Measurements from ENCODE around the gene MCC. TPM values are rescaled to one million over a fixed set of nuclear protein-coding genes. Genes with fewer than 3 reads are reported as not detected.

MCC gene
- total and polyA plus RNA-seq, 2 experiments from 2014 or later: 8.3 to 31.5 TPM

- 91% methylated on average over 4 of the region's 4 CpGs for WGBS (ENCODE audit: low lambda C conversion rate, missing lambda C conversion rate)
- H3K4me3 ChIP-seq: no peak overlapping the region
- H3K27ac ChIP-seq: no peak overlapping the region
- no peaks in the 10 kb centered on the region for H3K27me3 ChIP-seq
- H3K4me2 ChIP-seq: no peak overlapping the region
- H3K9me3 ChIP-seq (ENCODE audit: low read depth): no peaks in the 10 kb centered on the region
- no peaks in the 10 kb centered on the region for H3K4me1 ChIP-seq (ENCODE audit: insufficient read depth)
- H3K36me3 ChIP-seq (replicated peaks; ENCODE audit: insufficient read depth, low read depth): no peaks in the 10 kb centered on the region
- H3K9me2 ChIP-seq (replicated peaks; ENCODE audit: insufficient read depth): no peaks in the 10 kb centered on the region
- peaks cover 52% of the 10 kb centered on the region for H4K20me1 ChIP-seq (ENCODE audit: insufficient read depth, poor library complexity, severe bottlenecking)
- peaks cover 99% of the 10 kb centered on the region for H3K79me2 ChIP-seq
- TF ChIP-seq CTCF (IDR thresholded peaks at IDR 0.05; ENCODE audit: poor library complexity) (no peak), EZH2phosphoT487 (IDR thresholded peaks at IDR 0.05; ENCODE audit: low read depth, severe bottlenecking, unreplicated experiment) (no peak), EZH2 (IDR thresholded peaks at IDR 0.05; ENCODE audit: borderline replicate concordance) (no peak)
- H2AFZ ChIP-seq: no peak overlapping the region
- DNase-seq (ENCODE audit: low spot score): no peak
Measured at GRCh38 chr5:112986224-112986623, 502.0 kb downstream of the MCC start.

DNA sequence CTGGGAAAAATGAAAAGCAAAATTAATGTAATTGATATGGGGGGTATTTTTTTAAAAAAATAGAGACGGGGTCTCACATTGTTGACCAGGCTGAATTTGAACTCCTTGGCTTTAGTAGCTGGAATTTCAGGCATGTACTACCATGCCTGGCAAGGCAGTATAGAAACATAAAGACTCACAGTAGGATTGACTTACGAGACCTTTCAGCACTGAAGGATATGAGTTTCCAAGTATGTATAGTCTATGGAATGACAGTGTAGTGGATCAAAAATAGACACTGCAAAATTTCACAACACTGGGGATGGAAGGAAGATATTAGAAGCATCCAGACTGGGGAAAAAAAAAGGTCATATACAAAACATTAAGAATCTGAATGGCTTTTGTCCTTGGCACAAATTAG, 504.9 kb downstream of the MCC start:
- no peak for TF ChIP-seq EZH2phosphoT487 (IDR thresholded peaks at IDR 0.05; ENCODE audit: low read depth, severe bottlenecking, unreplicated experiment)
- TF ChIP-seq EZH2 (IDR thresholded peaks at IDR 0.05; ENCODE audit: borderline replicate concordance): no peak
- no peak for TF ChIP-seq CTCF (IDR thresholded peaks at IDR 0.05; ENCODE audit: poor library complexity)
- WGBS (ENCODE audit: low lambda C conversion rate, missing lambda C conversion rate): 74% methylated on average over 2 of the region's 2 CpGs
- Histone ChIP-seq H3K4me1 (ENCODE audit: insufficient read depth) (peaks cover 12% of the 10 kb centered on the region), H3K9me2 (replicated peaks; ENCODE audit: insufficient read depth) (no peaks in the 10 kb centered on the region), H3K4me3 (no peak overlapping the region), H3K4me2 (no peak overlapping the region), H2AFZ (no peak overlapping the region), H3K27ac (no peak overlapping the region), H3K79me2 (peaks cover 99% of the 10 kb centered on the region), H4K20me1 (ENCODE audit: insufficient read depth, poor library complexity, severe bottlenecking) (peaks cover 60% of the 10 kb centered on the region), H3K36me3 (replicated peaks; ENCODE audit: insufficient read depth, low read depth) (no peaks in the 10 kb centered on the region), H3K9me3 (ENCODE audit: low read depth) (no peaks in the 10 kb centered on the region), H3K27me3 (no peaks in the 10 kb centered on the region)
- DNase-seq (ENCODE audit: low spot score): no peak

GRCh38 chr5:112979723-112980122, 508.5 kb downstream of the MCC start:
- peaks cover 42% of the 10 kb centered on the region for H4K20me1 ChIP-seq (ENCODE audit: insufficient read depth, poor library complexity, severe bottlenecking)
- H3K9me2 ChIP-seq (replicated peaks; ENCODE audit: insufficient read depth): no peaks in the 10 kb centered on the region
- H3K4me3 ChIP-seq: no peak overlapping the region
- H3K27me3 ChIP-seq: no peaks in the 10 kb centered on the region
- no peaks in the 10 kb centered on the region for H3K36me3 ChIP-seq (replicated peaks; ENCODE audit: insufficient read depth, low read depth)
- no peak overlapping the region for H3K27ac ChIP-seq
- H3K79me2 ChIP-seq: peaks cover 76% of the 10 kb centered on the region
- TF ChIP-seq EZH2 (IDR thresholded peaks at IDR 0.05; ENCODE audit: borderline replicate concordance): no peak
- no peak for TF ChIP-seq CTCF (IDR thresholded peaks at IDR 0.05; ENCODE audit: poor library complexity)
- no peak for TF ChIP-seq EZH2phosphoT487 (IDR thresholded peaks at IDR 0.05; ENCODE audit: low read depth, severe bottlenecking, unreplicated experiment)
- WGBS (ENCODE audit: low lambda C conversion rate, missing lambda C conversion rate): 65% methylated on average over 3 of the region's 3 CpGs
- H3K4me1 ChIP-seq (ENCODE audit: insufficient read depth): peaks cover 14% of the 10 kb centered on the region
- DNase-seq (ENCODE audit: low spot score): no peak
- no peaks in the 10 kb centered on the region for H3K9me3 ChIP-seq (ENCODE audit: low read depth)
- H3K4me2 ChIP-seq: peak overlapping the region; percentile 84
- no peak overlapping the region for H2AFZ ChIP-seq

GRCh38 chr5:112978836-112979235, 509.4 kb downstream of the MCC start:
- Histone ChIP-seq H3K4me1 (ENCODE audit: insufficient read depth) (peaks cover 14% of the 10 kb centered on the region), H3K36me3 (replicated peaks; ENCODE audit: insufficient read depth, low read depth) (no peaks in the 10 kb centered on the region), H2AFZ (no peak overlapping the region), H3K4me2 (peak overlapping the region; percentile 84), H4K20me1 (ENCODE audit: insufficient read depth, poor library complexity, severe bottlenecking) (peaks cover 39% of the 10 kb centered on the region), H3K27ac (no peak overlapping the region), H3K27me3 (no peaks in the 10 kb centered on the region), H3K9me2 (replicated peaks; ENCODE audit: insufficient read depth) (no peaks in the 10 kb centered on the region), H3K79me2 (peaks cover 68% of the 10 kb centered on the region), H3K4me3 (peak overlapping the region; percentile 93), H3K9me3 (ENCODE audit: low read depth) (no peaks in the 10 kb centered on the region)
- no peak for DNase-seq (ENCODE audit: low spot score)
- TF ChIP-seq EZH2phosphoT487 (IDR thresholded peaks at IDR 0.05; ENCODE audit: low read depth, severe bottlenecking, unreplicated experiment): no peak
- no peak for TF ChIP-seq EZH2 (IDR thresholded peaks at IDR 0.05; ENCODE audit: borderline replicate concordance)
- TF ChIP-seq CTCF (IDR thresholded peaks at IDR 0.05; ENCODE audit: poor library complexity): no peak
- 7% methylated on average over 2 of the region's 2 CpGs for WGBS (ENCODE audit: low lambda C conversion rate, missing lambda C conversion rate)

Measured in hepatocyte (in vitro differentiated cells).